Mesodermal cell (in vitro differentiated cells): Measurements from ENCODE around the gene BTG2.

Experiments
- H3K27ac ChIP-seq: 2 replicates; pipeline ENCODE4 v1.7.0; 2013; ENCODE audit warnings: mild to moderate bottlenecking, low read depth, low read length, moderate library complexity; ENCODE audit not compliant: severe bottlenecking
- H3K36me3 ChIP-seq: 2 replicates; pipeline ENCODE4 v1.7.1; 2013; ENCODE audit warnings: mild to moderate bottlenecking, low read length, moderate library complexity; ENCODE audit not compliant: control insufficient read depth, insufficient read depth
- H3K4me1 ChIP-seq: one replicate; pipeline ENCODE4 v1.7.1; 2013; ENCODE audit warnings: mild to moderate bottlenecking, low read length; ENCODE audit not compliant: insufficient read depth, control insufficient read depth, poor library complexity, severe bottlenecking
- H3K4me3 ChIP-seq: 2 replicates; pipeline ENCODE4 v1.7.0; 2013; ENCODE audit warnings: low read length, control low read depth, mild to moderate bottlenecking; ENCODE audit not compliant: insufficient read depth, poor library complexity, severe bottlenecking; ENCODE audit errors: extremely low read depth
- H3K9me3 ChIP-seq: 2 replicates; pipeline ENCODE4 v1.7.1; 2013; ENCODE audit warnings: mild to moderate bottlenecking, low read length, moderate library complexity; ENCODE audit not compliant: control insufficient read depth
- WGBS, 2 experiments: methylation state at CpG; one replicate each; pipeline ENCODE4 v1.1.5; 2013; ENCODE audit warnings: missing lambda C conversion rate in 2 of 2; ENCODE audit not compliant: insufficient coverage in 2 of 2; 5-methylcytosine and 5-hydroxymethylcytosine counted together

The BTG2 gene

DNA sequence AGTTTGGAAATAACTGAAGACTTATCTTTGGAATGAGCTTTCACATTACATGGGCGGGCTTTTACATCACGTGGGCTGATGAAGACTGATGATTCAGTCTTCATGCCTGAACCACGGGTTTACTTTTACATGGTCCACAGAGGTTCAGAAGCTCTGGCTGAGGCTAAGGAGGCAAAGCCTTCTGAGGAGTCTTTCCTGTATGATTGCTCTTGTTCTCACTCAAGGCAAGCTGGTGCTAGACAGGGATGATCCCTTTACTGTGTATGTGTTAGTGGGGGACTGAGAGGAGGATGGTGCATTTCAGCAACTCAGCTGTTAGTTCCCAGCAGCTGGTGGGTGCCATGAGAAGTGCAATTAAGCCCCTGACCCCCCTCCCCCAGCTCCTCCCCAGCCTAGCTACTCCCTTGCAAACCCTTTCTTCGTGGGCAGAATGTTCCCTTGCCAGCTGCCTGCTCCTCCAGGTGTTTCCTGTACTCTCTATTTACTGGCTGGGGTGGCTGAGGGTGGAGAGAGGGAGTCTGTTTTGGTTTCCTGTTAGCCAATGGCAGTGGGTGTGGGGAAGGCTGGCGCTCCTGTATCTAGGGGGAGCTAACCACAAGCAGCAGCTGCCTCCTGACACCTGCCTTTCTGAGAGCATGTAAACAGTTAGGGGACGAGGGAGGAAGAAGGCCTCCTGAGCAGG, 15.4 kb downstream of the BTG2 start:
- Histone ChIP-seq H3K9me3 (no peaks in the 10 kb centered on the region), H3K36me3 (no peaks in the 10 kb centered on the region), H3K4me3 (no peak overlapping the region), H3K4me1 (peaks cover 33% of the 10 kb centered on the region), H3K27ac (no peak overlapping the region)
- 61 to 65% methylated on average over 5 of the region's 6 CpGs for WGBS, 2 experiments

DNA sequence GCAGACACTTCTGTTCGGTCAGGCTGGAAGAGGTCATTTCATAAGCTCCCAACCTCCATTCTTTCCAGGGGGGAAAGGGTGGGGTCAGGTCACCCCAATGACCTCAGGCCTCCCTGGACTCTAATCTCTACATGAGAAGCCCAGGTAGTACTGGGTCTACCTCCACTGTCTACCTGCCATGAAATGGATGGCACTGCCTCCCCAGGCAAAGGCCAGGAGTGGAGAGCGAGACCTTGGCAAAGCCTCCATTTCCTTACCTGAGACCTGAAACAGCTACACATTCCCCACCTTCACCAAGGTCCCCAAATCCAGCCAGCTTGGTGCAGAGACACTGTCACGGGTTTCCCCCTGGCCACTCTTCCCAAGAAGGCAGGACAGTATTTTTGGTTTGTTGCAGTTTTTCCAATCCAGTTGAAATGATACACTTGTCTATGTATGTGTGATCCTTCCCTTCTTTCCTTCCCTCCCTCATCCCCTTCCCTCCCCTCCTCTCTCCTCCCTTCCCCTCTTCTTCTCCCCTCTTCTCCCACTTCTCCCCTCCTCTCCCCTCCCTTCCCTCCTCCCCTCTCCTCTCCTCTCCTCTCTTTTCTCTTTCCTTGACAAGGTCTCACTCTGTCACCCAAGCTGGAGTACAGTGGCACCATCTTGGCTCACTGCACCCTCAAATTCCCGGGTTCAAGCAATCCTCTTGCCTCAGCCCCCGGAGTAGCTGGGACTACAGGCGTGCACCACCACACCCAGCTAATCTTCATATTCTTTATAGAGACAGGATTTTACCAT, 16.1 kb downstream of the BTG2 start:
- H3K36me3 ChIP-seq, result no peaks in the 10 kb centered on the region
- no peaks in the 10 kb centered on the region for H3K9me3 ChIP-seq
- H3K27ac ChIP-seq, result no peak overlapping the region
- H3K4me3 ChIP-seq, result no peak overlapping the region
- H3K4me1 ChIP-seq, result peaks cover 33% of the 10 kb centered on the region
- 81 to 85% methylated on average over 3 to 5 of the region's 6 CpGs for WGBS, 2 experiments

DNA sequence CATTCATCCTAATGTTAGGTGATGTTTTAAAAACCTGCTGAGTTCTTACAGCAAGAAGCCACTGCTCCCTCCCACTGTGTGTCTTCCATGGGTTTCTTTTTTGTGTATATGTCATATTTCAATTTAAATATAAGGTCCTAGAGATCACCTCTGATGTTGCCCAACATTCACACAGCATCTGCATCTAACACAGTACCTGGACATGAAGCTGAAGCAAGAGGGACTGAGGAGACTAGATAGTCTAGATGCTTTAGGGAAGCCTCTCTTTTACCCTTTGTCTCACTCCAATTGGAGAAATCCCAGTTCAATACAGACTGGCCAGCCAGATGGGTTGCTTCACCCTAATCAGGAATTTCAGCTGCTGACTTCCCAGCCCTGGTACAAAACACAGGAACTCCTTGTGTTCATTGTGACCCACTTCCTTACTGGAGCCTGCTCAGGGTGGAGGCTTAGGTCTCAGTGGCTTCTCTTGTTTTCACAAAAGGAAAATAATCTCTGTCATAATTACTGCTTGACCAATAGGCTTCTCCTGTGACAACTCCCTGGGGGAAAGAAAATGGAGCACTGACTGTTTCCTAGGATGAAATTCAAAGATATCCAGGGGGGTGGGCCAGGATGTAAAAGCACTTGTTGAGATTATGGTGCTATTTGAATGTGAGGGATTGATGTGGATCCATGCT, 17.3 kb downstream of the BTG2 start:
- Histone ChIP-seq H3K4me1 (peaks cover 39% of the 10 kb centered on the region), H3K27ac (no peak overlapping the region), H3K36me3 (no peaks in the 10 kb centered on the region), H3K9me3 (no peaks in the 10 kb centered on the region), H3K4me3 (no peak overlapping the region)

DNA sequence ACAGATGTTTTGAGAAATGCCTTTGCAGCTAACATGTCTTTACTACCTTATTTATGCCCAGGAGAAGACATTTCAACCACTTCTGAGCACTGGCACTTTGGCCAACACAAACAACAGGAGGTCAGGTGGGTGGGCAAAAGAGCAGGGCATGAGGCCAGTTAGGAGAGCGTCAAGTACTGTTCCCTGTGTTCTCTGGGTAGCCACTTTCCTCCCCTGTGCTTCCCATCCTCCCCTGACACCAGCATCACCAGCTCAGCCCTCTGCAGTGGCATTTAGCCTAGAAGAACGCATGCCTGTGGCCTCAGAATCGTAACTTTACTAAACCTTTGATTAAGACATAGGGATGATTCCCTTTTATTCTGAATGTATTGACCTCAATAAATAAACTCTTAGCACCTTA, 18.3 kb downstream of the BTG2 start:
- Histone ChIP-seq H3K9me3 (no peaks in the 10 kb centered on the region), H3K36me3 (no peaks in the 10 kb centered on the region), H3K4me1 (peaks cover 39% of the 10 kb centered on the region), H3K4me3 (no peak overlapping the region), H3K27ac (no peak overlapping the region)
- WGBS, 2 experiments, result 67 to 93% methylated on average over 1 to 3 of the region's 3 CpGs

DNA sequence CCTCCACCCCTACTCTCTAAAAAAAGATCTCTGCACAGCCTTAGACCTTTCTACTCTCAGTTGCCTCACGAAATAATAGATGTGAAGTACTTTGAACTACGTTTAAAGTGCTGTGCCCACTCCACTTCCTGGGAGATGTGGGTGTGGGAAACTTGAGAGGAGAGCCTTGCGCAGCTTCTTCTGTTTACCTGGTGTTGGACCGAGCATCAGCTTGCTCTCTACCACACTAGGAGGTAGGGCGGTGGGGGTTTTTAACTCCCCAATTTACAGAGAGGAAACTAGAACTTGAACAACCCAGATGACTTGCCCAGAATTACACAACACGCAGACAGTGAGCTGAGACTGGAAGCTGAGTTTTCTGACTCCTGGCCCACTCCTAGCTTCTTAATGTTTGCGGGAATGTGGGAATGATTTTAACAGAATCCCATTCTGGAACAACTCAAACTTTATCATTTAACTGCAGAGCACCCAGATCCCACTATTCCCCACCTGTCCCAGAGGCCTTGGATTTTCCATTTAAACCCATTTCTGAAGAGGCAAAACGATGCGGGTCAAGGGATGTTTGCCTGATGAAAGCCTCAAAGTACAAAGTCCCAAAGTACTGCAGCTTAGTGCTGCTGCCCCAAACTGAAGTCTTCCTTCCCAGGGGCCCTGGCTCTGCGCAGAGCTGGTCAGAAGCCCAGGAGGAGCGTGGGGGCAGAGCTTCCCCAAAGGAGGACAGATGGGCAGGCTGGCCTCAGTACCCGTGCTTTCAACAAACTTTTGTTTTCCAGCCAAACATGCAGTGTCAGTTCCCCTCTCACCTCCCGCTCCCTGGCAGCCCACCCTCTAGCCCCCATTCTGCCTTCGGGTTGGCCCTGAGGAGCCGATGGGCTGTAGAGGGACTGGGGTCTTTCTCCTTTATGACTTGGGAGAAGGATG, 19.0 kb downstream of the BTG2 start:
- peaks cover 39% of the 10 kb centered on the region for H3K4me1 ChIP-seq
- WGBS, 2 experiments, result 65 to 78% methylated on average over 4 to 8 of the region's 15 CpGs
- no peak overlapping the region for H3K4me3 ChIP-seq

DNA sequence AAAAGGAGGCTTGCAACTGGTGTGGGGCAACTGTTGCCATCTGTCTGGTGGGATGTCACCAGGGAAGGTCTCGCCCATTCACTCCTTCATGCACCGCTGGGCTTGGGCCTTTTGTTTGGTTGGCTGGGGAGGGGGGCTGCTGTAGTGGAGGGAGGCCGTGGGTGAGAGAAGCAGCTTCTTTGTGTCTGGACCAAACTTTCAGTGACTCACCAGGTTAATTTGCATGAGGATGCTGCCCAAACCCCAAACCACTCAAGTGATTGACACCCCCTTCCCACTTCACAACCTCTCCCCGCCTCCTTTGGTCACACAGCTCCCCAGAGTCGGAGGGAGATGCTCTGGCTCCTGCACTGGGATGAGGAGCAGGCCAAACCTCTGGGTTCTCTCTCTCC, 19.7 kb downstream of the BTG2 start:
- Histone ChIP-seq H3K9me3 (no peaks in the 10 kb centered on the region), H3K36me3 (no peaks in the 10 kb centered on the region), H3K27ac (no peak overlapping the region), H3K4me1 (peaks cover 39% of the 10 kb centered on the region), H3K4me3 (no peak overlapping the region)
- 14 to 60% methylated on average over 1 to 3 of the region's 5 CpGs for WGBS, 2 experiments

More for the DNA sequence above, 19.0 kb downstream of the BTG2 start:
- H3K27ac ChIP-seq, result peak overlapping the region; percentile 8
- H3K9me3 ChIP-seq, result no peaks in the 10 kb centered on the region
- H3K36me3 ChIP-seq, result no peaks in the 10 kb centered on the region

DNA sequence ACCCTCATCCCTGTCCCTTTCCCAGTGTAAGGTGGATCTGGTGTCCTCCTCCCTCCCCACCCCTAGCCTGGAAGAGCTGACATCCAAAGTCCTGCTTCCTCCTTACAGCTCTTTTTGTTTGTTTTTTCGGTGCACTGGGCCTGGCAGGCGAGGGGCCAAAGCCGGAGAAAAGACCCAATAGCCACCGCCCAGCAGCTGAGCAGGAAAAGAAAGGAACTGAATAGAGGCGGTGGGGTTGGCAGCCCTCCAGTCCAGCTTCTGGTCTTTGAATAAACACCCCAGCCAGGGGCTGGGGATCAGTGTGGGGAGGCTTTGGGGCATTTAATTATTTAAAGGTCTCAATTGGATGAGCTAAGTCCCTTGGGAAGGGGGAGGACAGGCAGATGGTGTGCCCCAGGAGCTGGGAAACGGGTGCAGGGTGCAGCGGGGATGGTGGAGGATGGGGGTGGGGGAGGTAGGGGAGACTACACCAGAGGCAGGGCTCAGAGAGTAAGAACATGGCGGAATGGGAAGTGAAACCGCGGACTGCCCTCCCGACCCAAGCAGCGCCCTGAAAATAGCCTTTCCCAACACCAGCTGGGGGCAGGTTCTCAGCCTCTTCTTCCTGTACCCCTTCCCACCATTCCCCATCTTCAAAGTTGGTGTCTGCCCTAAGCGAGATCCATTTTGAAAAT, 20.2 kb downstream of the BTG2 start:
- Histone ChIP-seq H3K4me1 (peaks cover 39% of the 10 kb centered on the region), H3K9me3 (no peaks in the 10 kb centered on the region), H3K36me3 (no peaks in the 10 kb centered on the region), H3K27ac (no peak overlapping the region), H3K4me3 (no peak overlapping the region)
- 66 to 68% methylated on average over 7 to 10 of the region's 13 CpGs for WGBS, 2 experiments

DNA sequence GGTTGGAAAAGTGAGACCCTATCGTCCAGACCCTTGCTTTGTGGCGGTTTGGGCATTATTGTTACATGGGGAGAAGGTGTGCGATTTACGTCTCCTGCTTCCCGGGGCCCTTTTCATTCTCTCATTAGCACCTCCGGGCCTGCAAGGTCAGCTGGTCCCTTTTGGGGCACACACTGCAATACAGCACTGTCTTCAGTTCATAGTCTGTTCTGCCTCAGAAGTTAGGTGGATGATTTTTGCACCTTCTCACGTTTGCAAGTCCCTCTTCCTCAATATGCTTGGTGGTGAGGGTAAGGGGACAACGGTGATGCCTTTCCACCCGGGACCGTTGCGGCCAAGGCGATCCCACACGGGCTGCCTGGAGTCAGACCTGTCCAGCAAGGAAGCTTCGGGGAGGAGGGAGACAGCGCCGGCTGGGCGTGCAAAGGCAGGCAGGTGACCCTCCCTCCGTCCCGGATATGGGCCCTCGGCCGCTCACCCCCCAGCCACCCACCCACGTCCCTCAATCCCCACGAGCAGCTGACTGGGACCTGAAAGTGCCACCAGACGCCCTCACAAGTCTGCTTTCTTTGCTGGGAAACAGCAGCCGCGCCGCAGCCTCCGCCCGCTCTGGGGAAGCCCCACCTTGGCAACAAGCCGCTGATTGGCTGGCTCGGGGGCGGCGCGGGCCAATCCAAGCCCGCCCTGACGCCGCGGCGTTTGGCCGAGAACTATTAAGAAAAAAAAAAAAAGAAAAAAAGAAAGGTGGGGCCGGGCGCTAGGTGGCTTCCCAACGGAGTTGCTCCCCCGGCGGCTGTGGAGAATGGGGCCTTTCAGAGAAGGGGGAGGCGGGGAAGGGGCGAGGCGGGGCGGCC, 21.7 kb downstream of the BTG2 start:
- Histone ChIP-seq H3K36me3 (no peaks in the 10 kb centered on the region), H3K4me1 (peaks cover 33% of the 10 kb centered on the region), H3K27ac (peak overlapping the region; percentile 67), H3K9me3 (no peaks in the 10 kb centered on the region), H3K4me3 (peak overlapping the region; percentile 46)
- WGBS, 2 experiments, result 2 to 3% methylated on average over 28 to 32 of the region's 49 CpGs

DNA sequence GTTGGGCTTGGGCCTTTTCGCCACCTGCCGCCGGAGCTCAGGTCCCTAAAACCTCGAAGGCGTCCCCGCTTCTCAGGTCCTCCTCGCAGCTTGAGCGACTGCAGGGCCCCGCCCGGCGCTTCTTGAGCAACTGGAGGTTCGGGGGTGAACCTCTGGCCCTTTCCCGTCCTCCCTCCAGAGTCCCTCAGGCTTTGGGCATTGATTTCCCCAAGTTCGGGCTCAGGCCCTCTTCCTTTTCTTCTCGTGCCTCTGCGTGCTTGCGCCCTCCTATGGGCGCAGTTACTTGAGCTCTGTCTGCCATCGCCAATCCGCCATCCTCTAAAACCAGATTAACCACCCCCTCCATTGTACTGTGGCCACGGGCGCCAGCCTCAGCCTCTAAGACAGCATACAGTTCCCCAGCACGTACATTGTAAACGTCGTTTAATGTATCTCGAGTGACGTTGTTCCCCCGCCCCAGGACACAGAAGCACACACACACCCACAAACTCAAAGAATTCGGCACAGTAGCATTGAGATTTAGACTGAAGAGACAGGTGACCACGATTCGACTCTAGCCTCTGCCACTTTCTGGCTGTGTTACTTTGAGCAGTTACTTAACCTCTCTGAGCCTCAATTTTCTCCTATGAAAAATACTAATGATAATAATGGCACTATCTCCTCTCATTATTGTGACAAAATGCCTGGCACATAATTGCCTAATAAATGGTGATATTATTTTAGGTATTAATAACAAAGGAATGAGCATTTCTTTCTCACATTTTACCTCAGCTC, 22.6 kb downstream of the BTG2 start:
- Histone ChIP-seq H3K4me3 (peak overlapping the region; percentile 46), H3K36me3 (no peaks in the 10 kb centered on the region), H3K9me3 (no peaks in the 10 kb centered on the region), H3K27ac (peak overlapping the region; percentile 67), H3K4me1 (peaks cover 25% of the 10 kb centered on the region)
- WGBS, 2 experiments, result 7 to 12% methylated on average over 22 to 30 of the region's 31 CpGs
